ENCODE measurements around the gene TCAP.

The TCAP gene

DNA sequence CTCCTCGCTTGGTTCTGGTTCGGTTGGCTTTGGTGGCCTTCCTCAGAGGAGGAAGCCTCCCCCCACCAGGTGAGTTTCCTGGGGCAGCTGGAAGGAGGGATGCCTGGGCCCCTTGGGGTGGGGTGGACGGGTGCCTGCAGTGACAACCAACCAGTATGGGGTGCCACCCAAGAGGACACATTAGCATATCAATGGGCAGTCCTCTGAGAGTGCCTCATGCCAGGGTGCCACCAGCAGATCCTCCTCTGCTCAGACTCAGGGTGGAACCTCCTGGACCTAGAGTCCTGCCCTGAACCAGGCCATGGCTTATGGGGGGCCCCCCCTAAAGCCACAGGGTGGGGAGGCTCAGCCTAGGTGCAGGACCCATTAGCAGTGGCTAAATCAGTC is 35.7 kb upstream of the TCAP start:
- DNase-seq, result no peak

DNA sequence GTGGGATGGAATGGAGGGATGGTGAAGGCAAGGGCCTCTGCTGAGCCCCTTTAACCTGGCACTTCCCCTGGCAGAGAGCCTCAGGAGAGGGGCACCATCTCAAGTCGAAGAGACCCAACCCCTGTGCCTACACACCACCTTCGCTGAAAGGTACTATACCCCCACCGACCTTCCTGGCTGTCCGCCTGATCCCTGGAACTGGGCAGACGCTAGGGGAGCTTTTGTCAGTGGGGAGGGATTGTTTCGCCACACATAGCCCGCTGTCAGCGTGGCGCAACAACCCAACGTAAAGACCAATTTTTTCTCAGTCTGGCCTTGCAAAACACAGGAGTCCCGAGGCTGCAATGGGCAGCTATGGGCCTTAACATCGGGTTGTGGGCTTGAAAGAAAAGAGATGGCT is 35.3 kb upstream of the TCAP start:
- no peak for DNase-seq

DNA sequence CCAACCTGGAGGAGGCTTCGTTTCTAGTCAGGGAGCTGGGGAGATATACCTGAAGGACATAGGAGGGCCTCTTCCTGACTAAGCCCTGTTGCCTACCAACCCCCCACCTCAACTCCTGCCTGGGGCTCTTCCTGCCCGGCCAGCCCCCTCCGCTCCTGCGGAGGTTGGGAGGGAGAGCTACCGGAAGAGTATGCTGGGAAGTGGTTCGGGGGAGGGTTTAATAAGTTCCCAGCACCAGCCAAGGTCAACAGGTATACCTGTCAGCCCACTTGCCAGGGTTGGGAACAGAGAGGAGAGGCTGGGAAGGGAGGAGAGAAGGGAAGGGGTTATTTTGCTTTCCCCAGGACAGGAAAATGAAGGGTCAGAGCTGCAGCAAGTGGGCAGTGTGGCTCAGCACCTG is 33.7 kb upstream of the TCAP start:
- DNase-seq, result no peak

DNA sequence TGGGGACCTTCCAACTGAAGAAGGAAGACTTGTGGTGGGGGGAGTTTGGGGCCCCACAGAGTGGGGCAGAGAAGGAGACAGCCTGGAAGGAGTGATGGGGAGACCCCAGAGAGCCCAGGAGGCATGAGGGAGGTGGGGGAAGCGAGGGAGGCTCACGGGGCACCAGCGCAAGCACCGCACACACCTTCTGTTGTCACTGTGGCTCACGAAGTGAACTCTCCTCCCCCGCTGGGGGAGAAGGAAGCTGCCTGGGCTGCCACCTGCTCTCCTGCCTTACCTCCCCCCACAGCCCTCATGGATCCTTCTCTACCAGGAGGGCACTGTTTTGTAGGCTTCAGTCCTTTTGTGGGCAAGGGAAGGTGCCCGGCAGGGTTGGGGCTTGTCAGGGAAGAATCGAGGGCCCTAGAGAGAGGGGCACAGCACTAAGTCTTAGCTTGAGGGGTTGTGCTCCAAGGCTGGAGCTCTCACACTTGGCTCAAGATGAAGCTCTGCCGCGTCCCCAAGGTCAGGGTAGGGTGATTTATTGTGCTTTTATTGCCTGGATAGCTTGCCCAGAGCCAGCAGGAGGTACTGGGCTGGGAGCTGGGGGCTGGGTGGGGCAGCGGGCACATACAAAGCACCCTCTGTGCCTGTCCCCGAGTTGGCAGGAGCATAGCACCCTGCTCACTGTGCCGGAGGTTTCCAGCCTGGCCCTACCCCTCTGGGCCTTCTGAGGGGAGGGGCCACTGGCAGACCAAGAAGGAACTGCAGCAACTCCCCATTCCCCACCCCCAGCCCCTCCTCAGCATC is 32.8 kb upstream of the TCAP start:
- DNase-seq, result no peak

GRCh38 chr17:39633570-39634183 is 31.5 kb upstream of the TCAP start:
- no peak for DNase-seq

DNA sequence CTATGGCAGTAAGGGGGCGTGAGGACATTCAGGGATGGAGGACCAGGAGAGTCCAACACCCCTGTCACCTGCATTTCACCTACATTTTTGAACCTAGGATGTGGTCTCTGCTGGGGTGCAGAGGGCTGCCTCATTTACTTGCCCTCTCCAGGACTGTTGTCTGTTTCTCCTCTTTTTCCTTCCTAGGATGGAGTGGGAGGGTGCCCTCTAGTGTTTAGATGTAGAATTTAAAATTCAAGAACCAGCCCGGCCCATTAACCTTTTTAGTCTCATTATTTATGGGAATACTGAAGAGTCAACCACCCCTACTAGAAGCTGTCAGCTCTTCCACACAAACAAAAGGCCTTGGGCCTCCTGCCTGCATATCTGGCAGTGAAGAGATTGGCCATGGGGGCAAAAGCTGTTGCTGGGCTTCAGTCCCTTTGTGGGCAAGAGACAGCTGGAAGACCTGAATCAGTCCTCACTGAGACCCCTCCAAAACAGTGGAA is 30.7 kb upstream of the TCAP start:
- no peak for DNase-seq

- no peak for DNase-seq
Observed at GRCh38 chr17:39635614-39636176, 29.5 kb upstream of the TCAP start.

DNA sequence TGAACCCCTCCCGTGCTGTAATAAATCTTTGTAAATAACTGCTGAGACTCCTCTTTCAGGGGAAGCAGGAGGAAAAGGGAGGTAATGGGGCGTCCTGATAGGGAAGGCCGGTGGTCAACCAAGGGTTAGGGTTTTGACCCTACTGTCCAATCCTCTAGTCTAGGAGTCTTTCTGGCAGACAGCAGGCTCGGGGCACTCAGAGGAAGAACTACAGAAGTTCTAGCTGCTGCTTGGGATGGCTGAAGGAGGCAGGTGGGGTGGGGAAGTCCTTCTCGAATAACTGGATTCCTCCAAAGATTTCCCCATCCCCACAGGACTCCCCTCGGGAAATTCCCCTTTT is 28.6 kb upstream of the TCAP start:
- DNase-seq, result no peak

DNA sequence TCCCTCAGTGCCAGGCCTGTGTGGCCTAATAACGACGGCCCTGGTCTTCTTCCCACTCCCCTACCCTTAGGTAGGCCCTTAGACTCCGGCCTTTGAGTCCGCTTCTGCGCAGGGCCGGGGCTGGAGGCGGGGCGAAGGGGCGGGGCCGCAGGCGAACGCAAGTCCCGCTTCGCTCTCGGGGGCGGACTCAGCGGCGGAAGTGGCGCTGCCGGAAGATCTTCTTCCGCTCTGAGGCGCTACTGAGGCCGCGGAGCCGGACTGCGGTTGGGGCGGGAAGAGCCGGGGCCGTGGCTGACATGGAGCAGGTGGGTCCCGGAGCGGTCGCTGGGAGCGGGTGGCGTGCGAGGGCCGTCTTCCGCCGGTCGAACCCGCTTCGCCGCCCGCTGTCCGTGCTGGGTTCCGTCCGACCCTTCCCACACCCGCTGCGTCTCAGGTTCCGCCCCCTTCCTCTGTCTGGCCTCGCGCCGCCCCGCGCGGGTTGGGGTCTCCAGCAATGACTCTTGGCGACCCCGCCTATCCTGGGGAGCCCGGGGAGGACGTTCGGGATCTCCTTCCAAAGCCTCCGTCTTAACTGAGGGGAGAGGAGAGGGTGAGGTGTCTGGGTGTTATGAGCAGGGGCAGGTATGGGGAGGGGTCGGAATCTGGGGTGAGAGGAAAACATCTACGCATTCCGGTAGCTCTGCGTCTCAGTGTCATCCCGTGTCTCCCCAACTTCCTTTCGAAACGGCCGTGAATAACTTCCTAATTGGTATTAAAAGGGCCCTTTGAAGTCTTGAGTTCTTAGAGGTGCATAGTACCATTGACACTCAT is 28.0 kb upstream of the TCAP start, which contains the start of gene STARD3:
TSS of gene STARD3 (plus strand) at position 218 of the 810 bp plus-strand sequence. CDS start 16,388 bp downstream, outside the sequence.
- peak; percentile 86 to 90 for DNase-seq

- DNase-seq, result no peak
Observed at GRCh38 chr17:39638317-39638716, 26.8 kb upstream of the TCAP start.

- no peak for DNase-seq
Observed at GRCh38 chr17:39639043-39639442, 26.1 kb upstream of the TCAP start.

GRCh38 chr17:39639566-39640458 is 25.3 kb upstream of the TCAP start:
- DNase-seq, result no peak

- DNase-seq, result no peak
Observed at GRCh38 chr17:39640591-39641031, 24.5 kb upstream of the TCAP start.

DNA sequence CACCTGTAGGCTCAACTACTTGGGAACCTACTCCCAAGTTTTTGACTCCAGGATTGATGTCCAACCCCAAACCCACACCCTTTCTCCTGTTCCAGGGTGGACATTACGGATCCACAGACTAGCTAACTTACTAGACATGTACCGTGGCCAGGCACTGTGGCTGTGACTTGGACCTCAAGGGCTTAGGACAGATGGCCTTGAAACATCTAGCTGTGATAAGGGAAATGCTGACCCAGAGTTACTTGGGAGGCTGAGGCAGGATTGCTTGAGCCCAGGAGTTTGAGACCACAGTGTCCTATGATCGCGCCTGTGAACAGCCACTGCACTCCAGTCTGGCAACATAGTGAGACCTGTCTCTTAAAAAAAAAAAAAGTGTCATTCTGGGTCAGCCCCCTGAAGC is 24.1 kb upstream of the TCAP start:
- DNase-seq, result no peak

- DNase-seq, result no peak
Observed at GRCh38 chr17:39641883-39642282, 23.3 kb upstream of the TCAP start.

- DNase-seq, result no peak
Observed at GRCh38 chr17:39642291-39643074, 22.7 kb upstream of the TCAP start.

GRCh38 chr17:39643271-39643670 is 21.9 kb upstream of the TCAP start:
- DNase-seq, result no peak

GRCh38 chr17:39647256-39647655 is 17.9 kb upstream of the TCAP start:
- DNase-seq, result no peak

GRCh38 chr17:39648616-39649366 is 16.4 kb upstream of the TCAP start:
- DNase-seq, result no peak

DNA sequence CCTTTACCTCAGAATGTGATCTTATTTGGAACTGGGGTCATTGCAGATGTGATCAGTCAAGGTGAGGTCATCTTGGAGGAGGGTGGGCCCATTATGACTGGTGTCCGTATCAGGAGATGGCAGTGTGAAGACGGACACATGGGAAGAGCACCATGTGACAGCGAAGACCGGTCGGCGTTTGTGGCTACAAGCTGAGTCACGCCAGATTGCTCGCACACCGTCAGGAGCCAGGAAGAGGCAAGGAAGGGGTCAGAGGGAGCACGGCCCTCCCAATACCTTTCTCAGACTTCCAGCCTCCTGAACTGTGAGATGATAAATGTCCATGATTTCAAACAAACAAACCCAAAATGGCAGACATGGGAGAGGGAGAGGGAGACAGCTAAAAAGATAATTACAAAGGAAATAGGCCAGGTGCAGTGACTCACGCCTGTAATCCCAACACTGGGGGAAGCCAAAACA is 15.0 kb upstream of the TCAP start:
- no peak for DNase-seq
